Activated CD4-positive, alpha-beta T cell treated with anti-CD3 and anti-CD28 coated beads, Interleukin-2, amount 10 ng/mL, durations not matched to agents 7 days and 5 days (primary cell): Measurements from ENCODE around the gene GID8. TPM values are rescaled to one million over a fixed set of nuclear protein-coding genes. Genes with fewer than 3 reads are reported as not detected.

Experiments used
- CTCF ChIA-PET: fragments of 350-600 bp; sonication (Branson Sonifier 250); formaldehyde crosslinking; loops from one replicate; lab custom pipeline; 2021; ENCODE audit warnings: antibody characterized with exemption; lab: Charles Lee
- POLR2A ChIA-PET: fragments of 350-600 bp; sonication (Branson Sonifier 250); formaldehyde crosslinking; loops from one replicate; lab custom pipeline; 2021; ENCODE audit warnings: antibody characterized with exemption; lab: Charles Lee
- DNase-seq: peaks from one replicate; pipeline ENCODE4 v3.0.0-alpha.2; 2020
- H3K27ac Mint-ChIP-seq: one replicate; pipeline ENCODE4 v1.8.0; 2021; ENCODE audit warnings: mild to moderate bottlenecking, moderate library complexity, mixed read lengths
- H3K27me3 Mint-ChIP-seq: one replicate; pipeline ENCODE4 v1.8.0; 2021; ENCODE audit warnings: mixed read lengths
- H3K36me3 Mint-ChIP-seq: one replicate; pipeline ENCODE4 v1.8.0; 2021; ENCODE audit warnings: low read depth, mixed read lengths
- H3K4me1 Mint-ChIP-seq: one replicate; pipeline ENCODE4 v1.8.0; 2021; ENCODE audit warnings: mixed read lengths
- H3K4me3 Mint-ChIP-seq: one replicate; pipeline ENCODE4 v1.8.0; 2021; ENCODE audit warnings: mild to moderate bottlenecking, moderate library complexity, mixed read lengths
- H3K9me3 Mint-ChIP-seq: one replicate; pipeline ENCODE4 v1.8.0; 2021; ENCODE audit warnings: mixed read lengths
- total RNA-seq, 2 experiments: library from RNA; stranded (reverse); gene quantifications; one replicate each; pipeline ENCODE4 v1.2.3, GENCODE V29; 2021

GID8 gene
- total RNA-seq, 2 experiments from 2014 or later: 32.5 to 35.1 TPM

DNA sequence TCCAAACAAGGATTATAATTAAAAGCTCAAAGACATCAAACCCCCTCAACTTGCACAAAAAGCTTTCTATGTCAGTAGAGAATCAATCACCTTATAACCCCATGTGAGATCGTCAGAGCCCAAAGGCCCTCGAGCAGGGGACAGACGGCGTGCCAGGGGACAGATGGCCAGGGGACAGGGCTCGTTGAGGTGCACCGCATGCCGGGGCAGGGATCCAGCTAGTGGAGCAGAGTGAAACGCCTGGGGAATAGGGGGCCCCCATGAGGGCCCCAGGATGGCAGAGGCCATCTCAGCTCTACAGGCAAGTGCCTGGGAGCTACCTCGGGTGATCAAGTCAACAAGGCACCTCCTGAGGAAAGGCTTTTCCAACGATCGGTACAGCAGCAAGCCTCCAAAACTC is 40.3 kb upstream of the GID8 start:
- peaks cover 45% of the 10 kb centered on the region for H3K4me1 Mint-ChIP-seq
- ChIA-PET CTCF (interaction anchor here (0.9 to 1.5 kb wide), 4 partner anchors 9 to 111 kb away, joined by 3 to 4 read pairs (median 4); no protein-coding TSS in a partner anchor), POLR2A (no interaction called here)
- no peak overlapping the region for H3K4me3 Mint-ChIP-seq
- peak overlapping the region; percentile 22 for H3K27ac Mint-ChIP-seq
- peaks cover 47% of the 10 kb centered on the region for H3K36me3 Mint-ChIP-seq
- no peaks in the 10 kb centered on the region for H3K27me3 Mint-ChIP-seq
- DNase-seq: no peak
- no peaks in the 10 kb centered on the region for H3K9me3 Mint-ChIP-seq

- H3K9me3 Mint-ChIP-seq: no peaks in the 10 kb centered on the region
- H3K36me3 Mint-ChIP-seq: peaks cover 42% of the 10 kb centered on the region
- peaks cover 39% of the 10 kb centered on the region for H3K4me1 Mint-ChIP-seq
- no peak overlapping the region for H3K4me3 Mint-ChIP-seq
- no peak for DNase-seq
- H3K27me3 Mint-ChIP-seq: no peaks in the 10 kb centered on the region
- POLR2A ChIA-PET: no interaction called here
- H3K27ac Mint-ChIP-seq: no peak overlapping the region
- CTCF ChIA-PET: interaction anchor here (1.1 to 1.5 kb wide), 4 partner anchors 9 to 35 kb away, joined by 3 to 4 read pairs (median 4); no protein-coding TSS in a partner anchor
Observed at GRCh38 chr20:62898093-62898964, 39.6 kb upstream of the GID8 start.

- Mint-ChIP-seq H3K4me3 (no peak overlapping the region), H3K9me3 (no peaks in the 10 kb centered on the region), H3K36me3 (peaks cover 37% of the 10 kb centered on the region), H3K27me3 (no peaks in the 10 kb centered on the region), H3K27ac (peak overlapping the region; percentile 58), H3K4me1 (peaks cover 39% of the 10 kb centered on the region)
- no peak for DNase-seq
- ChIA-PET POLR2A (no interaction called here), CTCF (interaction anchor here (0.8 to 1.6 kb wide), 6 partner anchors 8 to 79 kb away, joined by 3 to 5 read pairs (median 3); no protein-coding TSS in a partner anchor)
Observed at GRCh38 chr20:62898970-62899632, 38.8 kb upstream of the GID8 start.

DNA sequence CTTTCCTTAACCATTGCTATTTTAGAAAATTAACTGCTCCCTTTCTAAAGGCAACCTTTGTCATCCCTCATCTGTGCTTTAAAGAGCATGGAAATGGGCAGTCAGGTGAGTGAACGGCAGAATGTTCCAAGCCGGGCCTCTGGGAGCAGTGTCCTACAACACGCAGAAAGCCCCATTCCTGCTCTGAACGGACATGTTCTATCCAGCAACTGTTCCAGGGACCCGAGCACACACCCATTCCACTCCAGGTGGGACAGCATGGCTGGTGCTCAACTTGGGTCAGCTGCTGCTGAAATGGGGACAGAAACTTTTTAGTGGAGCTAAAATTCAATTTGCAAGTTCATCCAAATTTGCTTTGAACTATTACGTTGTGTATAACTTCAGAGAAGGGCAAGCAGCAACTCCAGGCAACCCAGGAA is 38.3 kb upstream of the GID8 start:
- H3K9me3 Mint-ChIP-seq: no peaks in the 10 kb centered on the region
- peaks cover 41% of the 10 kb centered on the region for H3K4me1 Mint-ChIP-seq
- DNase-seq: no peak
- peaks cover 37% of the 10 kb centered on the region for H3K36me3 Mint-ChIP-seq
- ChIA-PET POLR2A (no interaction called here), CTCF (interaction anchor here (0.8 to 1.6 kb wide), 8 partner anchors 8 to 79 kb away, joined by 3 to 5 read pairs (median 3); no protein-coding TSS in a partner anchor)
- H3K27me3 Mint-ChIP-seq: no peaks in the 10 kb centered on the region
- no peak overlapping the region for H3K4me3 Mint-ChIP-seq
- H3K27ac Mint-ChIP-seq: peak overlapping the region; percentile 80

DNA sequence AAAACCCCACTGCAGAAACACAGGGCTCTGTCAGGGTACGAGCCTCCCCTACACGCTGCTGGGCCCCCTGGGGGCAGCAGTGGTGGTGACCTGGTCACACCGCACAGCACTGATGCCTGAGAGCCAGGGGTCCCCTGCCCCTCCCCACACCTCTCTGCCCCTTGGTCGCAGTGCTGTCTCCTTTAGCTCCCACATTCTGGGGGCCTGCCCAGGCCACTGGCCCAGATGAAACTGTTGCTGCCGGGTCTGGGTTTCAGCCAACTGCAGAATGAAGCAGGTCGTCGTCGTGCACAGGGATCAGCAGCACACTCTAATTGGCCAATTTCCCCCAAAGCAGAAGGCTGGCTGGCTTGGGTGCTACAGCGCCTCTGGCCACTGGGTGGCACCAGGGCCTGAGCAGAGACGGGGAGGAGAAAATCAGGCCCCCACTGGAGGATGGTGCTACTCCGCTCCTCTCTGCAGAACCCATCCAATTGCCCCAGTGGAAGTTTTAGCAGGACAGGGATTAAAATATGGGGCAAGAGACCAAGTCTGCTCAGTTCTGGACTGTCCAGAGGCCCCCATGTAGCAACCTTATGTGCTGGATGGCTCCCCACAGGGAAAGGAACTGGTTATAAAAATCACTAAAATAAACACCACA is 37.8 kb upstream of the GID8 start:
- Mint-ChIP-seq H3K4me3 (no peak overlapping the region), H3K9me3 (no peaks in the 10 kb centered on the region), H3K36me3 (peaks cover 41% of the 10 kb centered on the region), H3K4me1 (peaks cover 43% of the 10 kb centered on the region), H3K27ac (peak overlapping the region; percentile 80), H3K27me3 (no peaks in the 10 kb centered on the region)
- DNase-seq: peak; percentile 77
- ChIA-PET CTCF (interaction anchor here (0.8 to 1.6 kb wide), 8 partner anchors 9 to 75 kb away, joined by 3 to 5 read pairs (median 4); no protein-coding TSS in a partner anchor), POLR2A (no interaction called here)

GRCh38 chr20:62900692-62901584 is 37.0 kb upstream of the GID8 start:
- peak; percentile 22 for DNase-seq
- CTCF ChIA-PET: interaction anchor here (0.5 to 1.6 kb wide), 7 partner anchors 11 to 74 kb away, joined by 3 to 5 read pairs (median 3); no protein-coding TSS in a partner anchor
- H3K36me3 Mint-ChIP-seq: peaks cover 40% of the 10 kb centered on the region
- no peaks in the 10 kb centered on the region for H3K27me3 Mint-ChIP-seq
- H3K27ac Mint-ChIP-seq: peak overlapping the region; percentile 80
- POLR2A ChIA-PET: no interaction called here
- H3K9me3 Mint-ChIP-seq: no peaks in the 10 kb centered on the region
- H3K4me3 Mint-ChIP-seq: no peak overlapping the region
- H3K4me1 Mint-ChIP-seq: peaks cover 43% of the 10 kb centered on the region

- Mint-ChIP-seq H3K9me3 (no peaks in the 10 kb centered on the region), H3K27ac (no peak overlapping the region), H3K4me3 (no peak overlapping the region), H3K4me1 (peaks cover 43% of the 10 kb centered on the region), H3K36me3 (peaks cover 44% of the 10 kb centered on the region), H3K27me3 (no peaks in the 10 kb centered on the region)
- ChIA-PET POLR2A (no interaction called here), CTCF (interaction anchor here (0.6 to 1.6 kb wide), 5 partner anchors 12 to 1210 kb away, joined by 3 to 5 read pairs (median 3); no protein-coding TSS in a partner anchor)
- DNase-seq: no peak
Observed at GRCh38 chr20:62901891-62902290, 36.1 kb upstream of the GID8 start.

- H3K9me3 Mint-ChIP-seq: no peaks in the 10 kb centered on the region
- H3K27ac Mint-ChIP-seq: no peak overlapping the region
- ChIA-PET CTCF (interaction anchor here (0.9 to 1.8 kb wide), 6 partner anchors 12 to 123 kb away, joined by 3 to 7 read pairs (median 4); no protein-coding TSS in a partner anchor), POLR2A (no interaction called here)
- DNase-seq: no peak
- H3K4me1 Mint-ChIP-seq: peaks cover 46% of the 10 kb centered on the region
- H3K27me3 Mint-ChIP-seq: no peaks in the 10 kb centered on the region
- H3K4me3 Mint-ChIP-seq: no peak overlapping the region
- H3K36me3 Mint-ChIP-seq: peaks cover 56% of the 10 kb centered on the region
Observed at GRCh38 chr20:62902926-62903615, 34.9 kb upstream of the GID8 start.

DNA sequence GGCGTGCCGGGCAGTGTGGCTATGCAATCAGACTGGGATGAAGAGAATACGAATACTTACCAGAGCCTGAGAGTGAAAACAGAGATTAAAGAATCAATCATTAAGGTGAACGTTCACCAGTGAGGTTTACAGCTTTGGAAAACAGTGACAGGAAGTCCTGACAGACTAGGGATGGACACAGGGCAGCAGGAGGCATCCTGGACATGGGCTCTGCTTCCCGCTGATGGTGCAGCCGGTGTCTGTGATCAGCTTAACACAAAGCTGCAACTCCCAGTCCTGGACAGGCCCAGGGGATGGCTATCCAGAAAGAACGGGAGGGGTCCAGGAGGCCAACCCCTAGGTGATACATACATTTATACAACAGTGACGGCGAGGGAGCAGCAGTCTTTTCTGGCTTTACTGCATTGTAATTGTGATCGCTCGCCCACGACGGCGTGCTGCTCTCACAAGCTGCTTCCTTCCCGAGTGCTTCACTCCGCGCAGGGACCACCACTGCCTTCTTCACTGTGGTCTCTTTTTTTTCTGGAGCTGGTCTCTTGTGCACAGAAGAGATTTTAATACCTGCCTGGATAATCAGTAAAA is 32.3 kb upstream of the GID8 start:
- Mint-ChIP-seq H3K27me3 (no peaks in the 10 kb centered on the region), H3K36me3 (peaks cover 70% of the 10 kb centered on the region)

DNA sequence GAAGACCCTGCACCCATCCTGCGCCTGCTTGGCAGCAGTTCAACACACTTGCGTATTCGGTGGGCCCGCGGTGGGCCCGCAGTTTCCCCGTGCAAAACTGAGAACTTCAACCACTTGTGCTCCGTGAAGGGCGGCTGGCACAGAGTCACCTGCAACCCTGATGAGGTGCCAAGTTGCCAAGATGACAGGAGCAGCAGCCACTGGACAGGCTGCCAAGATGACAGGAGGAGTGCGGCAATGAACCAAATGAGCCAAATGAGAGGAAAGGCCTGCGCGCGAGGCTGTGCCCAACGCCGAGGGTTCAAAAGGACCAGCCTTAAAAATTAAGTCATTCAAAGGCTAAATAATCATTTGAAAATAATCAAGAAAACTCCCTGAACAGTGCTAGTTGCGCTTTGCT is 31.7 kb upstream of the GID8 start:
- peaks cover 72% of the 10 kb centered on the region for H3K36me3 Mint-ChIP-seq
- H3K9me3 Mint-ChIP-seq: no peaks in the 10 kb centered on the region
- ChIA-PET POLR2A (no interaction called here), CTCF (interaction anchor here (1.0 to 3.3 kb wide), 5 partner anchors 9 to 31 kb away, joined by 3 to 24 read pairs (median 3); partner anchors contain the start of gene DIDO1)
- H3K4me3 Mint-ChIP-seq: no peak overlapping the region
- no peak overlapping the region for H3K27ac Mint-ChIP-seq
- H3K27me3 Mint-ChIP-seq: no peaks in the 10 kb centered on the region
- peaks cover 35% of the 10 kb centered on the region for H3K4me1 Mint-ChIP-seq
- no peak for DNase-seq

More for the DNA sequence above, 32.3 kb upstream of the GID8 start:
- H3K27ac Mint-ChIP-seq: no peak overlapping the region
- ChIA-PET CTCF (interaction anchor here (1.0 to 1.9 kb wide), 3 partner anchors 10 to 20 kb away, joined by 3 to 4 read pairs (median 3); partner anchors contain the start of gene DIDO1), POLR2A (no interaction called here)
- peaks cover 41% of the 10 kb centered on the region for H3K4me1 Mint-ChIP-seq
- H3K4me3 Mint-ChIP-seq: no peak overlapping the region
- no peaks in the 10 kb centered on the region for H3K9me3 Mint-ChIP-seq
- DNase-seq: no peak
